ENCODE measurements around the gene UGT2B15. TPM values are rescaled to one million over a fixed set of nuclear protein-coding genes. Genes with fewer than 3 reads are reported as not detected.
"Not testable (repeated sequence)": the region's sequence is repeated elsewhere in the genome, so short reads cannot be mapped to it uniquely, and the experiment has no call there.

UGT2B15 gene
- total RNA-seq = not detected in 2 replicates

- intact Hi-C loops (cut with micrococcal nuclease); H3K4me3 Mint-ChIP-seq; H3K27me3 Mint-ChIP-seq (ENCODE audit: insufficient read depth); H3K4me1 Mint-ChIP-seq (ENCODE audit: low read depth); DNase-seq (ENCODE audit: low spot score); H3K9me3 Mint-ChIP-seq; H3K27ac Mint-ChIP-seq; H3K36me3 Mint-ChIP-seq (ENCODE audit: low read depth): not testable (repeated sequence)
Observed at GRCh38 chr4:68670479-68670939, at the start of gene UGT2B15. Gene UGT2B15, minus strand, starts transcription at chr4:68670652. Its CDS starts 34 bp downstream, at chr4:68670618.

- no peaks in the 10 kb centered on the region for H3K27me3 Mint-ChIP-seq (ENCODE audit: insufficient read depth)
- intact Hi-C loops (cut with micrococcal nuclease) = no loop called here
- no peak overlapping the region for H3K27ac Mint-ChIP-seq
- H3K4me3 Mint-ChIP-seq = no peak overlapping the region
- no peaks in the 10 kb centered on the region for H3K4me1 Mint-ChIP-seq (ENCODE audit: low read depth)
- no peaks in the 10 kb centered on the region for H3K9me3 Mint-ChIP-seq
- no peaks in the 10 kb centered on the region for H3K36me3 Mint-ChIP-seq (ENCODE audit: low read depth)
- DNase-seq (ENCODE audit: low spot score) = no peak
Observed at GRCh38 chr4:68719075-68719473, 48.6 kb upstream of the UGT2B15 start.

GRCh38 chr4:68718447-68719074, 48.1 kb upstream of the UGT2B15 start:
- intact Hi-C loops (cut with micrococcal nuclease) = no loop called here
- Mint-ChIP-seq H3K9me3 (no peaks in the 10 kb centered on the region), H3K4me3 (no peak overlapping the region), H3K4me1 (ENCODE audit: low read depth) (no peaks in the 10 kb centered on the region), H3K36me3 (ENCODE audit: low read depth) (no peaks in the 10 kb centered on the region), H3K27me3 (ENCODE audit: insufficient read depth) (no peaks in the 10 kb centered on the region), H3K27ac (no peak overlapping the region)
- no peak for DNase-seq (ENCODE audit: low spot score)

GRCh38 chr4:68717999-68718398, 47.5 kb upstream of the UGT2B15 start:
- H3K36me3 Mint-ChIP-seq (ENCODE audit: low read depth) = no peaks in the 10 kb centered on the region
- intact Hi-C loops (cut with micrococcal nuclease) = no loop called here
- no peak for DNase-seq (ENCODE audit: low spot score)
- H3K9me3 Mint-ChIP-seq = no peaks in the 10 kb centered on the region
- no peak overlapping the region for H3K4me3 Mint-ChIP-seq
- H3K27ac Mint-ChIP-seq = no peak overlapping the region
- no peaks in the 10 kb centered on the region for H3K4me1 Mint-ChIP-seq (ENCODE audit: low read depth)
- H3K27me3 Mint-ChIP-seq (ENCODE audit: insufficient read depth) = no peaks in the 10 kb centered on the region

- no peak overlapping the region for H3K27ac Mint-ChIP-seq
- DNase-seq (ENCODE audit: low spot score) = no peak
Observed at GRCh38 chr4:68714400-68714799, 43.9 kb upstream of the UGT2B15 start.

GRCh38 chr4:68712207-68712606, 41.8 kb upstream of the UGT2B15 start:
- H3K4me3 Mint-ChIP-seq = no peak overlapping the region
- intact Hi-C loops (cut with micrococcal nuclease) = no loop called here

More at GRCh38 chr4:68714400-68714799, 43.9 kb upstream of the UGT2B15 start:
- Mint-ChIP-seq H3K4me1 (ENCODE audit: low read depth) (no peaks in the 10 kb centered on the region), H3K9me3 (no peaks in the 10 kb centered on the region), H3K27me3 (ENCODE audit: insufficient read depth) (no peaks in the 10 kb centered on the region), H3K4me3 (no peak overlapping the region), H3K36me3 (ENCODE audit: low read depth) (no peaks in the 10 kb centered on the region)
- intact Hi-C loops (cut with micrococcal nuclease) = no loop called here

GRCh38 chr4:68708566-68708965, 38.1 kb upstream of the UGT2B15 start:
- no peak for DNase-seq (ENCODE audit: low spot score)
- no peak overlapping the region for H3K4me3 Mint-ChIP-seq
- H3K36me3 Mint-ChIP-seq (ENCODE audit: low read depth) = no peaks in the 10 kb centered on the region
- no peaks in the 10 kb centered on the region for H3K27me3 Mint-ChIP-seq (ENCODE audit: insufficient read depth)
- no peaks in the 10 kb centered on the region for H3K9me3 Mint-ChIP-seq
- intact Hi-C loops (cut with micrococcal nuclease) = no loop called here
- H3K27ac Mint-ChIP-seq = no peak overlapping the region
- H3K4me1 Mint-ChIP-seq (ENCODE audit: low read depth) = no peaks in the 10 kb centered on the region

More at GRCh38 chr4:68712207-68712606, 41.8 kb upstream of the UGT2B15 start:
- Mint-ChIP-seq H3K27me3 (ENCODE audit: insufficient read depth) (no peaks in the 10 kb centered on the region), H3K27ac (no peak overlapping the region), H3K4me1 (ENCODE audit: low read depth) (no peaks in the 10 kb centered on the region), H3K36me3 (ENCODE audit: low read depth) (no peaks in the 10 kb centered on the region), H3K9me3 (no peaks in the 10 kb centered on the region)
- DNase-seq (ENCODE audit: low spot score) = no peak

- H3K4me3 Mint-ChIP-seq; H3K27me3 Mint-ChIP-seq (ENCODE audit: insufficient read depth); H3K4me1 Mint-ChIP-seq (ENCODE audit: low read depth); DNase-seq (ENCODE audit: low spot score); H3K36me3 Mint-ChIP-seq (ENCODE audit: low read depth); H3K9me3 Mint-ChIP-seq; H3K27ac Mint-ChIP-seq; intact Hi-C loops (cut with micrococcal nuclease): not testable (repeated sequence)
Observed at GRCh38 chr4:68703168-68703567, 32.7 kb upstream of the UGT2B15 start.

- H3K9me3 Mint-ChIP-seq = no peaks in the 10 kb centered on the region
- no peaks in the 10 kb centered on the region for H3K27me3 Mint-ChIP-seq (ENCODE audit: insufficient read depth)
- no peak overlapping the region for H3K4me3 Mint-ChIP-seq
- no peak for DNase-seq (ENCODE audit: low spot score)
- no peaks in the 10 kb centered on the region for H3K36me3 Mint-ChIP-seq (ENCODE audit: low read depth)
- H3K4me1 Mint-ChIP-seq (ENCODE audit: low read depth) = no peaks in the 10 kb centered on the region
- no peak overlapping the region for H3K27ac Mint-ChIP-seq
- intact Hi-C loops (cut with micrococcal nuclease) = no loop called here
Observed at GRCh38 chr4:68700152-68700551, 29.7 kb upstream of the UGT2B15 start.

- Mint-ChIP-seq H3K27ac (no peak overlapping the region), H3K9me3 (no peaks in the 10 kb centered on the region), H3K4me1 (ENCODE audit: low read depth) (no peaks in the 10 kb centered on the region), H3K4me3 (no peak overlapping the region), H3K36me3 (ENCODE audit: low read depth) (no peaks in the 10 kb centered on the region), H3K27me3 (ENCODE audit: insufficient read depth) (no peaks in the 10 kb centered on the region)
- intact Hi-C loops (cut with micrococcal nuclease) = no loop called here
- DNase-seq (ENCODE audit: low spot score) = no peak
Observed at GRCh38 chr4:68693325-68694075, 23.0 kb upstream of the UGT2B15 start.

- H3K27me3 Mint-ChIP-seq (ENCODE audit: insufficient read depth) = no peaks in the 10 kb centered on the region
- H3K36me3 Mint-ChIP-seq (ENCODE audit: low read depth) = no peaks in the 10 kb centered on the region
- no peaks in the 10 kb centered on the region for H3K4me1 Mint-ChIP-seq (ENCODE audit: low read depth)
- H3K27ac Mint-ChIP-seq = no peak overlapping the region
- H3K4me3 Mint-ChIP-seq = no peak overlapping the region
- intact Hi-C loops (cut with micrococcal nuclease) = no loop called here
- DNase-seq (ENCODE audit: low spot score) = no peak
- H3K9me3 Mint-ChIP-seq = no peaks in the 10 kb centered on the region
Observed at GRCh38 chr4:68691186-68691585, 20.7 kb upstream of the UGT2B15 start.

- no peak overlapping the region for H3K27ac Mint-ChIP-seq
- DNase-seq (ENCODE audit: low spot score) = no peak
- no peaks in the 10 kb centered on the region for H3K27me3 Mint-ChIP-seq (ENCODE audit: insufficient read depth)
- no peaks in the 10 kb centered on the region for H3K4me1 Mint-ChIP-seq (ENCODE audit: low read depth)
- intact Hi-C loops (cut with micrococcal nuclease) = no loop called here
- H3K4me3 Mint-ChIP-seq = no peak overlapping the region
- H3K9me3 Mint-ChIP-seq = peaks cover 5% of the 10 kb centered on the region
- H3K36me3 Mint-ChIP-seq (ENCODE audit: low read depth) = no peaks in the 10 kb centered on the region
Observed at GRCh38 chr4:68683034-68683433, 12.6 kb upstream of the UGT2B15 start.

GRCh38 chr4:68681298-68681697, 10.8 kb upstream of the UGT2B15 start:
- intact Hi-C loops (cut with micrococcal nuclease); H3K27me3 Mint-ChIP-seq (ENCODE audit: insufficient read depth); H3K4me1 Mint-ChIP-seq (ENCODE audit: low read depth); H3K36me3 Mint-ChIP-seq (ENCODE audit: low read depth); DNase-seq (ENCODE audit: low spot score); H3K27ac Mint-ChIP-seq; H3K4me3 Mint-ChIP-seq; H3K9me3 Mint-ChIP-seq: not testable (repeated sequence)
